Lower lobe of right lung (tissue), 2 donors: ENCODE results near the gene TCP11X2. TPM values are rescaled to one million over a fixed set of nuclear protein-coding genes. Genes with fewer than 3 reads are reported as not detected.
"Not testable (repeated sequence)": the region's sequence is repeated elsewhere in the genome, so short reads cannot be mapped to it uniquely, and the experiment has no call there.

Experiments used
- ATAC-seq, 2 donors: fragments of 200-7000 bp; cut with Tn5 transposase; one replicate each; pipeline ENCODE4 v1.9.1; 2020 to 2022; ENCODE audit warnings: mild to moderate bottlenecking in 2 of 2, moderate library complexity in 2 of 2
- DNase-seq: peaks from one replicate; pipeline ENCODE4 v3.0.0-alpha.2; 2020
- H3K27ac ChIP-seq: fragments of 200-600 bp; one replicate; pipeline ENCODE4 v1.8.0; 2022
- H3K27me3 ChIP-seq: fragments of 200-600 bp; one replicate; pipeline ENCODE4 v1.8.0; 2022; ENCODE audit warnings: low read depth
- H3K36me3 ChIP-seq: fragments of 200-600 bp; one replicate; pipeline ENCODE4 v1.8.0; 2022; ENCODE audit warnings: mild to moderate bottlenecking
- H3K4me1 ChIP-seq: fragments of 200-600 bp; one replicate; pipeline ENCODE4 v1.8.0; 2022
- H3K4me3 ChIP-seq: fragments of 200-600 bp; one replicate; pipeline ENCODE4 v1.8.0; 2022; ENCODE audit warnings: mild to moderate bottlenecking
- H3K9me3 ChIP-seq: fragments of 200-600 bp; one replicate; pipeline ENCODE4 v1.8.0; 2022
- intact Hi-C: fragments of 100-400 bp; cut with DNase I; formaldehyde crosslinking; loops from one replicate; pipeline ENCODE4 v1.11.0; 2022
- total RNA-seq: library from RNA; stranded (reverse); fragmentation: NEBNext Ultra II Directional; extraction: Animal tissue kit (Norgen Biotek cat#: 25700); gene quantifications from one replicate; pipeline ENCODE4 v1.2.1, GENCODE V29; 2021
- donor health status: DM: no; HTN: yes; CAD: no; lungs with severe emphysema.

The TCP11X2 gene
- total RNA-seq, 1 donor from 2014 or later = 0.27 TPM

DNA sequence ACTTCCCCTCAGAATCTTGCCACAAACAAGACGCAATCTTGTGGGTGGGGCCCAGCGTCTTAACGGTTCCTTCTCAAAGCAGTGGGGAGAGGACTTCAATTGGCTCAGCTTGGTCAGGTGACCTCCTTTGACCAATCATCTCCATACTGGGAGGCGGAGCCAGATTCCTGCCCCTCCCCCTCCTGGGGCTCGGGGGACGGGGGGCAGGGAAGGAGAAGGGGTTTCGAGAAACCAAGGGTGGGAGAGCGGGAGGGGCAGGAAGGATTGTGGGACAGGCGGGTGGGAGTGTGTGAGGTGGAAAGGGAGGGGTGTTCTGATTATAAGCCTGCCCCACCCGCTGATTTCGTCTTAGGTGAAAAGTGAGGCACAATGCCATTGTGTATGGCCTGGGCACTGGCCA is 31.7 kb downstream of the TCP11X2 start, which contains the start of gene NXF2B:
TSS of gene NXF2B (minus strand) at position 101 of the 400 bp plus-strand sequence. CDS start 59,972 bp downstream, outside the sequence.
- intact Hi-C loops = not testable (repeated sequence)

GRCh38 chrX:102414493-102414892 is 57.1 kb downstream of the TCP11X2 start:
- H3K36me3 ChIP-seq, H3K4me1 ChIP-seq, H3K4me3 ChIP-seq, H3K27ac ChIP-seq, H3K27me3 ChIP-seq, intact Hi-C loops, H3K9me3 ChIP-seq, DNase-seq, ATAC-seq: not testable (repeated sequence)

More for the DNA sequence above, 31.7 kb downstream of the TCP11X2 start, which contains the start of gene NXF2B:
- H3K27ac ChIP-seq, DNase-seq, H3K4me3 ChIP-seq, H3K36me3 ChIP-seq, ATAC-seq, H3K9me3 ChIP-seq, H3K4me1 ChIP-seq, H3K27me3 ChIP-seq: not testable (repeated sequence)

Other genes starting within 250 kb of the TCP11X2 start
- 0.35 TPM for gene NXF2, start 224.6 kb downstream of the TCP11X2 start, total RNA-seq
- gene NXF2B, start 31.8 kb downstream of the TCP11X2 start, total RNA-seq = 1.0 TPM
- gene TMSB15A, start 44.9 kb upstream of the TCP11X2 start, total RNA-seq = 1.8 TPM
- 11.3 TPM for gene ARMCX5, start 127.7 kb upstream of the TCP11X2 start, total RNA-seq
- 5.0 TPM for gene GPRASP1, start 179.7 kb upstream of the TCP11X2 start, total RNA-seq
- 7.9 TPM for gene GPRASP2, start 240.6 kb upstream of the TCP11X2 start, total RNA-seq
- 4.5 TPM for gene GPRASP3, start 248.9 kb upstream of the TCP11X2 start, total RNA-seq